ENCODE measurements around the gene CHST5. TPM values are rescaled to one million over a fixed set of nuclear protein-coding genes. Genes with fewer than 3 reads are reported as not detected.

CHST5 gene
- total RNA-seq, 3 donors from 2014 or later (not counting 1 experiment from before 2014, with no cell fraction given) = not detected

GRCh38 chr16:75486676-75487313 lies 49.1 kb downstream of the CHST5 start:
- TF ChIP-seq CTCF (IDR thresholded peaks at IDR 0.05) = no peak
- H3K4me3 Mint-ChIP-seq = no peak overlapping the region
- no peaks in the 10 kb centered on the region for H3K36me3 ChIP-seq (ENCODE audit: control insufficient read depth, insufficient read depth, low read length)
- H3K27ac Mint-ChIP-seq = no peak overlapping the region
- H3K4me3 ChIP-seq (ENCODE audit: low read length) = no peak overlapping the region
- H3K4me1 ChIP-seq (ENCODE audit: control insufficient read depth, insufficient read depth, low read length) = no peaks in the 10 kb centered on the region
- no peaks in the 10 kb centered on the region for H3K27me3 ChIP-seq (ENCODE audit: control insufficient read depth, insufficient read depth, low read length)
- no peaks in the 10 kb centered on the region for H3K36me3 Mint-ChIP-seq
- 88% methylated on average over 1 of the region's 2 CpGs for WGBS (ENCODE audit: insufficient coverage)
- no peaks in the 10 kb centered on the region for H3K9me3 ChIP-seq (ENCODE audit: control insufficient read depth, insufficient read depth, low read length)
- H3K27ac ChIP-seq (ENCODE audit: low read length) = no peak overlapping the region
- no peak for ATAC-seq
- no peak for DNase-seq
- H3K27me3 Mint-ChIP-seq (ENCODE audit: low read depth in 2 of 2) = peaks cover 8 to 9% of the 10 kb centered on the region in 2 donors
- H3K4me1 Mint-ChIP-seq = no peaks in the 10 kb centered on the region
- H3K9me3 Mint-ChIP-seq = no peaks in the 10 kb centered on the region
- intact Hi-C loops (cut with micrococcal nuclease) = no loop called here

GRCh38 chr16:75486014-75486675 lies 49.8 kb downstream of the CHST5 start:
- Mint-ChIP-seq H3K9me3 (no peaks in the 10 kb centered on the region), H3K4me3 (no peak overlapping the region), H3K36me3 (no peaks in the 10 kb centered on the region), H3K27me3 (ENCODE audit: low read depth in 2 of 2) (peaks cover 8 to 9% of the 10 kb centered on the region in 2 donors), H3K4me1 (no peaks in the 10 kb centered on the region), H3K27ac (no peak overlapping the region)
- no peaks in the 10 kb centered on the region for H3K27me3 ChIP-seq (ENCODE audit: control insufficient read depth, insufficient read depth, low read length)
- no peaks in the 10 kb centered on the region for H3K36me3 ChIP-seq (ENCODE audit: control insufficient read depth, insufficient read depth, low read length)
- no peak for TF ChIP-seq CTCF (IDR thresholded peaks at IDR 0.05)
- H3K4me3 ChIP-seq (ENCODE audit: low read length) = no peak overlapping the region
- ATAC-seq = no peak
- no peak for DNase-seq
- H3K9me3 ChIP-seq (ENCODE audit: control insufficient read depth, insufficient read depth, low read length) = no peaks in the 10 kb centered on the region
- H3K27ac ChIP-seq (ENCODE audit: low read length) = no peak overlapping the region
- intact Hi-C loops (cut with micrococcal nuclease) = no loop called here
- no peaks in the 10 kb centered on the region for H3K4me1 ChIP-seq (ENCODE audit: control insufficient read depth, insufficient read depth, low read length)
- WGBS (ENCODE audit: insufficient coverage) = 82% methylated on average over 9 of the region's 9 CpGs

GRCh38 chr16:75485230-75486013 lies 50.5 kb downstream of the CHST5 start:
- no peak for DNase-seq
- no peaks in the 10 kb centered on the region for H3K9me3 Mint-ChIP-seq
- no peaks in the 10 kb centered on the region for H3K27me3 ChIP-seq (ENCODE audit: control insufficient read depth, insufficient read depth, low read length)
- H3K4me3 Mint-ChIP-seq = no peak overlapping the region
- peak in 1 of 3 donors; percentile 24 for ATAC-seq
- H3K4me1 Mint-ChIP-seq = no peaks in the 10 kb centered on the region
- H3K36me3 Mint-ChIP-seq = no peaks in the 10 kb centered on the region
- no peak for TF ChIP-seq CTCF (IDR thresholded peaks at IDR 0.05)
- no peaks in the 10 kb centered on the region for H3K36me3 ChIP-seq (ENCODE audit: control insufficient read depth, insufficient read depth, low read length)
- no peak overlapping the region for H3K27ac ChIP-seq (ENCODE audit: low read length)
- H3K9me3 ChIP-seq (ENCODE audit: control insufficient read depth, insufficient read depth, low read length) = no peaks in the 10 kb centered on the region
- H3K27ac Mint-ChIP-seq = no peak overlapping the region
- intact Hi-C loops (cut with micrococcal nuclease) = no loop called here
- WGBS (ENCODE audit: insufficient coverage) = 85% methylated on average over 7 of the region's 7 CpGs
- H3K27me3 Mint-ChIP-seq (ENCODE audit: low read depth in 2 of 2) = peaks cover 8 to 9% of the 10 kb centered on the region in 2 donors
- no peaks in the 10 kb centered on the region for H3K4me1 ChIP-seq (ENCODE audit: control insufficient read depth, insufficient read depth, low read length)
- no peak overlapping the region for H3K4me3 ChIP-seq (ENCODE audit: low read length)
